Measurements from ENCODE around the gene FAM171A2. TPM values are rescaled to one million over a fixed set of nuclear protein-coding genes. Genes with fewer than 3 reads are reported as not detected.

The FAM171A2 gene
- total RNA-seq, 1 experiment from 2014 or later, result 27.5 TPM

GRCh38 chr17:44378171-44378705 is 14.6 kb upstream of the FAM171A2 start:
- no peak overlapping the region for H3K4me2 ChIP-seq (ENCODE audit: insufficient read depth, insufficient read length, low read length)
- WGBS (ENCODE audit: extremely low coverage, insufficient read length, low lambda C conversion rate), result no CpG with 5 or more reads among the region's 14 CpGs
- H3K79me2 ChIP-seq (ENCODE audit: insufficient read depth, low read length), result no peaks in the 10 kb centered on the region
- Mint-ChIP-seq H3K27me3 (ENCODE audit: low read depth) (peaks cover 19% of the 10 kb centered on the region), H3K4me1 (peaks cover 7 to 26% of the 10 kb centered on the region in 2 experiments), H3K36me3 (ENCODE audit: insufficient read depth in 1 of 3, low read depth in 3 of 3) (peaks cover 0 to 4% (median 0%) of the 10 kb centered on the region in 3 experiments; a peak in 1 of 7 replicates), H3K27ac (no peak overlapping the region; a peak in 1 of 7 replicates), H3K9me3 (no peaks in the 10 kb centered on the region; a peak in 1 of 5 replicates), H3K4me3 (no peak overlapping the region)
- H3K27me3 ChIP-seq (ENCODE audit: insufficient read depth, low read length), result peaks cover 2% of the 10 kb centered on the region; the same call in 1 of the 2 replicates
- no peaks in the 10 kb centered on the region for H3K79me1 ChIP-seq (ENCODE audit: insufficient read depth, low read depth, low read length, poor library complexity, severe bottlenecking)
- no peaks in the 10 kb centered on the region for H3K9me3 ChIP-seq (ENCODE audit: control insufficient read depth, low read depth, low read length)
- no peak overlapping the region for H3K27ac ChIP-seq (ENCODE audit: insufficient read length, low read depth, low read length)
- H2BK120ac ChIP-seq (ENCODE audit: low read depth, low read length, poor library complexity, severe bottlenecking), result no peak overlapping the region
- no peak overlapping the region for H2BK12ac ChIP-seq (ENCODE audit: insufficient read length, low read depth, low read length)
- H4K91ac ChIP-seq (ENCODE audit: insufficient read length, low read depth, low read length), result no peak overlapping the region
- H2BK5ac ChIP-seq (ENCODE audit: insufficient read length, low read length), result no peak overlapping the region
- no peaks in the 10 kb centered on the region for H4K20me1 ChIP-seq (ENCODE audit: control insufficient read depth, insufficient read depth, insufficient read length)
- H2AK5ac ChIP-seq (ENCODE audit: insufficient read length, low read length), result no peak overlapping the region
- H2BK20ac ChIP-seq (ENCODE audit: low read depth, low read length, poor library complexity, severe bottlenecking), result no peak overlapping the region
- peaks cover 5% of the 10 kb centered on the region for H3K23me2 ChIP-seq (ENCODE audit: insufficient read length, low read depth, low read length, poor library complexity, severe bottlenecking)
- no peak for TF ChIP-seq CTCF (conservative IDR thresholded peaks at IDR 0.05)
- H3K4me1 ChIP-seq (ENCODE audit: insufficient read depth, low read length), result peaks cover 8% of the 10 kb centered on the region
- H3K56ac ChIP-seq (ENCODE audit: insufficient read length, low read depth, low read length), result no peak overlapping the region
- H3K4ac ChIP-seq (ENCODE audit: low read depth, low read length), result no peak overlapping the region
- no peak overlapping the region for H3K9ac ChIP-seq (ENCODE audit: extremely low read depth, insufficient read length, low read length)
- no peak overlapping the region for H4K5ac ChIP-seq (ENCODE audit: insufficient read length, low read depth, low read length)
- H2BK15ac ChIP-seq (ENCODE audit: low read depth, low read length), result no peak overlapping the region
- H3K23ac ChIP-seq (ENCODE audit: insufficient read length, low read depth, low read length), result no peak overlapping the region
- no peak overlapping the region for H3T11ph ChIP-seq (ENCODE audit: low read length)
- no peak overlapping the region for H2AFZ ChIP-seq (ENCODE audit: low read length)
- DNase-seq, result no peak
- no peak overlapping the region for H3K14ac ChIP-seq (ENCODE audit: insufficient read depth, low read length)
- H4K8ac ChIP-seq (replicated peaks; ENCODE audit: insufficient read length, low read depth, low read length), result no peak overlapping the region
- H3K18ac ChIP-seq (ENCODE audit: insufficient read length, low read depth, low read length), result no peak overlapping the region

Data from H9 (cell line).